Esophagus squamous epithelium (tissue), 4 donors: ENCODE results near the gene EHBP1.

Experiments used
- CTCF ChIP-seq, 6 experiments: fragments of 450-650 bp in 4 of 6; fragments of 200-600 bp in 2 of 6; sonication (generic) in 2 of 6; IDR thresholded peaks; one replicate each; pipeline ENCODE4 v1.5.1; 2016 to 2019; ENCODE audit warnings: antibody characterized with exemption in 6 of 6, mild to moderate bottlenecking in 4 of 6, moderate library complexity in 4 of 6
- POLR2A ChIP-seq, 4 donors: fragments of 450-650 bp; IDR thresholded peaks; one replicate each; pipeline ENCODE4 v1.6.1; 2017; ENCODE audit warnings: antibody characterized with exemption in 4 of 4, mild to moderate bottlenecking in 4 of 4, moderate library complexity in 3 of 4

GRCh38 chr2:62661263-62661635, 44.3 kb upstream of the EHBP1 start:
- TF ChIP-seq POLR2A (IDR thresholded peaks at IDR 0.05) (no peak), CTCF (IDR thresholded peaks at IDR 0.05) (no peak)
